H1 (cell line): Measurements from ENCODE around the gene NKD2. TPM values are rescaled to one million over a fixed set of nuclear protein-coding genes. Genes with fewer than 3 reads are reported as not detected.

Experiments
- BACH1 ChIP-seq: IDR thresholded peaks from 2 replicates; pipeline ENCODE4 v1.6.1; 2012; ENCODE audit warnings: low read length, improper control_type of control experiment
- EGR1 ChIP-seq: IDR thresholded peaks from 2 replicates; pipeline ENCODE4 v1.6.1; 2011; ENCODE audit warnings: low read depth, low read length, borderline replicate concordance
- EZH2 ChIP-seq: fragments of 200-600 bp; sonication (generic); IDR thresholded peaks from 2 replicates; pipeline ENCODE4 v1.7.1; 2012; ENCODE audit warnings: low read depth, mild to moderate bottlenecking, moderate library complexity, low read length, inconsistent platforms; ENCODE audit not compliant: severe bottlenecking
- POU5F1 ChIP-seq: IDR thresholded peaks from 2 replicates; pipeline ENCODE4 v1.6.1; 2011; ENCODE audit warnings: low read depth, mild to moderate bottlenecking, low read length, moderate library complexity
- RXRA ChIP-seq: IDR thresholded peaks from 2 replicates; pipeline ENCODE4 v1.6.1; 2011; ENCODE audit warnings: low read depth, mild to moderate bottlenecking, low read length, moderate library complexity; ENCODE audit not compliant: insufficient read depth
- SIX5 ChIP-seq: IDR thresholded peaks from 2 replicates; pipeline ENCODE4 v1.6.1; 2011; ENCODE audit warnings: mild to moderate bottlenecking, low read depth, low read length
- TAF1 ChIP-seq: IDR thresholded peaks from 2 replicates; pipeline ENCODE4 v1.6.1; 2011; ENCODE audit warnings: mild to moderate bottlenecking, low read depth, low read length
- polyA plus RNA-seq, 7 experiments: library from polyadenylated mRNA; depleted of rRNA in 3 of 7; stranded (reverse) in 5 of 7; unstranded in 2 of 7; fragments of >200 nt in 5 of 7; fragments of 200-250 nt in 2 of 7; gene quantifications; 1 replicate in 5 of 7; 2 replicates in 1 of 7; 4 replicates in 1 of 7; pipeline versions ENCODE4 v1.2.1 to v1.2.3, GENCODE V29; 2011 to 2013; ENCODE audit warnings: missing spikeins in 2 of 7, mixed read lengths in 2 of 7
- total RNA-seq: library from RNA; stranded (reverse); fragmentation: NEBNext Ultra II Directional; extraction: Animal tissue kit (Norgen Biotek cat#: 25700); gene quantifications from 2 replicates; pipeline ENCODE4 v1.2.1, GENCODE V29; 2021

NKD2 gene
- total and polyA plus RNA-seq, 2 of the 8 experiments (the other 6 are each of a cell fraction or from before 2014, with no cell fraction given): 5.5 to 7.9 TPM

DNA sequence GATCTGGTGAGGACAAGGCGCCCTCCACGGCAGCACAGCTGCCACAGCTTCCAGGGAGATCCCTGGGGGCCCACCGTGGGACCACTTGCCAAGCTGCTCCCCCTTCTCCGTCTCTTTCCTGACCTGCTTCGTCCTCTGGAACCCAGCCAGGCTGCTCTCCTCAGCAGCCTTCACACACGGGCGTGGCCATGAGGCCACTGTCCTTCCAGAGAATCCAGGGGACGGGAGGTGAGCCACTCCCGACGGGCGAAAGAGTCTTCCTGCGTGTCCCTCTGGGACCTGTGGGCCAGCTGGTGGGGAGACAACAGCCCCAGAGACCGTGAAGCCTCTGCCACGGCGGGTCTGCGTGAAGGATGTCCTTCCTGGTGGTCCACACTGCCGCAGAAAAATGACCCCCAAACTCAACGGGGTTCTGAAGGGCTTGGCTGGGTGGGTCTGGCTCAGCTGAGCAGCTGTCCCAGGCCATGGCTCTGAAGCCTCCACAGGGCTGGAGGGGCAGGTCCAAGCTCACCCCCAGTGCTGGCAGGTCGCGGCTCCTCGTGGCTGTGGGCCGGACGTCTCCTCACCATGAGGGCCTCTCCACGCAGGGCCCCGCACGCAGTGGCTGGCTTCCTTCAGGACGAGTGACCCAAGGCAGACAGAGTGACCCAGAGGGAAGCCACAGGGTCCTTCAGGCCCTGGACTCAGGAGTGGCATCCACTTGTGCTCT lies 47.4 kb upstream of the NKD2 start (continued):
- no peak for TF ChIP-seq EZH2
- TF ChIP-seq BACH1: no peak
- TF ChIP-seq SIX5: no peak
- no peak for TF ChIP-seq POU5F1
- no peak for TF ChIP-seq EGR1
- no peak for TF ChIP-seq TAF1
- no peak for TF ChIP-seq RXRA
